SH-SY5Y (cell line): Measurements from ENCODE around the gene OR1M1.

ENCODE experiments used
- GATA2 ChIP-seq: IDR thresholded peaks from 2 replicates; pipeline ENCODE4 v1.6.1; 2011; ENCODE audit warnings: mild to moderate bottlenecking, low read depth, low read length
- GATA3 ChIP-seq: IDR thresholded peaks from 2 replicates; pipeline ENCODE4 v1.6.1; 2011; ENCODE audit warnings: low read depth, mild to moderate bottlenecking, low read length, moderate library complexity

DNA sequence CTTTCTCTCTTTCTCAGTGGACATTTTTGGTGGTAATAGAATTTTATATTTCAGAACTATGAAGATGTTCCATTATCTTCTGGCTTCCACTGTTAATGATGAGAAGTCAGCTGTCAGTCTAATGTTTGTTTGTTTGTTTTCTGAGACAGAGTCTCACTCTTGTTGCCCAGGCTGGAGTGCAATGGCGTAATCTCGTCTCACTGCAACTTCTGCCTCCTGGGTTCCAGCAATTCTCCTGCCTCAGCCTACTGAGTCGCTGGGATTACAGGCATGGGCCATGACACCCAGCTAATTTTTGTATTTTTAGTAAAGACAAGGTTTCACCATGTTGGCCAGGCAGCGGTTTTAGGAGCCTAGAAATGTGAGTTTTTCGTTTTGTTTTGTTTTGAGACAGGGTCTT, 58.1 kb downstream of the OR1M1 start:
- TF ChIP-seq GATA2 (no peak), GATA3 (no peak)
